Testis (tissue), 3 donors: ENCODE data around the gene XAB2. TPM values are rescaled to one million over a fixed set of nuclear protein-coding genes. Genes with fewer than 3 reads are reported as not detected.

Experiments
- DNase-seq: peaks from one replicate; pipeline ENCODE4 v3.0.0-alpha.2; 2019
- H3K27ac ChIP-seq, 2 donors: fragments of 200-600 bp; sonication (generic); one replicate each; pipeline ENCODE4 v1.5.1; 2019
- H3K27me3 ChIP-seq: fragments of 200-600 bp; sonication (generic); one replicate; pipeline ENCODE4 v1.5.1; 2019
- H3K36me3 ChIP-seq: fragments of 200-600 bp; sonication (generic); one replicate; pipeline ENCODE4 v1.5.1; 2017; ENCODE audit warnings: low read depth; ENCODE audit errors: missing control alignments
- H3K4me1 ChIP-seq: fragments of 200-600 bp; sonication (generic); one replicate; pipeline ENCODE4 v1.5.1; 2019
- H3K4me3 ChIP-seq, 2 donors: fragments of 200-600 bp; sonication (generic); one replicate each; pipeline ENCODE4 v1.5.1; 2017 to 2019
- H3K9me3 ChIP-seq: fragments of 200-600 bp; sonication (generic); one replicate; pipeline ENCODE4 v1.5.1; 2017
- POLR2A ChIP-seq: fragments of 450-650 bp; IDR thresholded peaks from one replicate; pipeline ENCODE4 v1.6.1; 2017; ENCODE audit warnings: antibody characterized with exemption, mild to moderate bottlenecking, moderate library complexity
- WGBS, 2 donors: methylation state at CpG; one replicate each; pipeline ENCODE4 v1.1.5; 2018; 5-methylcytosine and 5-hydroxymethylcytosine counted together
- intact Hi-C: fragments of 100-400 bp; cut with DNase I; formaldehyde crosslinking; loops from one replicate; pipeline ENCODE4 v1.15.1; 2023; ENCODE audit warnings: low total_unique reads
- polyA plus RNA-seq: library from polyadenylated mRNA; stranded (reverse); fragments of 350-450 nt; fragmentation: Illumina TruSeq; extraction: RNeasy Lipid Tissue Mini Kit (QIAGEN cat#74804); gene quantifications from one replicate; pipeline ENCODE4 v1.2.3, GENCODE V29; 2014; ENCODE audit warnings: low read depth, low replicate concordance; ENCODE audit not compliant: insufficient read depth
- total RNA-seq, 2 donors: library from RNA; depleted of rRNA; stranded (reverse); fragments of >200 nt; gene quantifications; one replicate each; pipeline ENCODE4 v1.2.3, GENCODE V29; 2016
- TF ChIP-seq, protein P1 (sequence below), 3 experiments: fragments of 450-650 bp in 2 of 3; fragments of 200-600 bp in 1 of 3; sonication (generic) in 1 of 3; IDR thresholded peaks; one replicate each; pipeline ENCODE4 v1.5.1; 2016 to 2019; ENCODE audit warnings: antibody characterized with exemption in 3 of 3, mild to moderate bottlenecking in 2 of 3, moderate library complexity in 1 of 3

The XAB2 gene
- total and polyA plus RNA-seq, 3 donors from 2014 or later, result 90.3 to 128 (median 97.2) TPM

- Histone ChIP-seq H3K27ac (peak overlapping the region; percentile 71 to 81), H3K9me3 (no peaks in the 10 kb centered on the region), H3K27me3 (no peaks in the 10 kb centered on the region), H3K36me3 (no peaks in the 10 kb centered on the region), H3K4me1 (peaks cover 32% of the 10 kb centered on the region), H3K4me3 (no peak overlapping the region)
- TF ChIP-seq, protein P1, sequence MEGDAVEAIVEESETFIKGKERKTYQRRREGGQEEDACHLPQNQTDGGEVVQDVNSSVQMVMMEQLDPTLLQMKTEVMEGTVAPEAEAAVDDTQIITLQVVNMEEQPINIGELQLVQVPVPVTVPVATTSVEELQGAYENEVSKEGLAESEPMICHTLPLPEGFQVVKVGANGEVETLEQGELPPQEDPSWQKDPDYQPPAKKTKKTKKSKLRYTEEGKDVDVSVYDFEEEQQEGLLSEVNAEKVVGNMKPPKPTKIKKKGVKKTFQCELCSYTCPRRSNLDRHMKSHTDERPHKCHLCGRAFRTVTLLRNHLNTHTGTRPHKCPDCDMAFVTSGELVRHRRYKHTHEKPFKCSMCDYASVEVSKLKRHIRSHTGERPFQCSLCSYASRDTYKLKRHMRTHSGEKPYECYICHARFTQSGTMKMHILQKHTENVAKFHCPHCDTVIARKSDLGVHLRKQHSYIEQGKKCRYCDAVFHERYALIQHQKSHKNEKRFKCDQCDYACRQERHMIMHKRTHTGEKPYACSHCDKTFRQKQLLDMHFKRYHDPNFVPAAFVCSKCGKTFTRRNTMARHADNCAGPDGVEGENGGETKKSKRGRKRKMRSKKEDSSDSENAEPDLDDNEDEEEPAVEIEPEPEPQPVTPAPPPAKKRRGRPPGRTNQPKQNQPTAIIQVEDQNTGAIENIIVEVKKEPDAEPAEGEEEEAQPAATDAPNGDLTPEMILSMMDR (IDR thresholded peaks at IDR 0.05), result no peak
- TF ChIP-seq POLR2A, result no peak
- 43 to 49% methylated on average over 4 to 19 of the region's 21 CpGs for WGBS, 2 donors
- intact Hi-C loops, result no loop called here
- DNase-seq, result peak; percentile 79
These were observed 10.4 kb downstream of the XAB2 start for GRCh38 chr19:7618771-7619510.

DNA sequence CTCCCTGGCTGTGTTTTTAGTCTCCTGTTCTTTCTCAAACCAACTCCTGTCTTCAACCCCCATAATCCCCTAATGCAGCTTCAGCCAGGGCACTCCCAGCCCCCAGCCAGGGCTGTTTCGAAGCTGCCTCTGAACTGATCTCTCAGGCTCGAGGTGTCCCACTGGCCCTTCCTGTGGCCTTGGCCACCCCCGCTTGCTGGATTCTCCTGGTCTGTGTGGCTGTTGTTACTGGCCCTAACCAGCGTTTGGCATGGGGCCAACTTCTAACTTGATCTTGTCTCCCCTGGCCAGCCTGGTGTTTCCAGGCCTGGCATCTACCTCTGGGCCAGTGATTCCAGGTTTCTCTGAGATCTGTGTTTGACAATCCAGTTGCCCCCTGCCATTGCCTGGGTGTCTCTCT is 11.0 kb downstream of the XAB2 start:
- H3K4me3 ChIP-seq, result no peak overlapping the region
- 28 to 36% methylated on average over 4 of the region's 4 CpGs for WGBS, 2 donors
- peak overlapping the region; percentile 71 to 81 for H3K27ac ChIP-seq

DNA sequence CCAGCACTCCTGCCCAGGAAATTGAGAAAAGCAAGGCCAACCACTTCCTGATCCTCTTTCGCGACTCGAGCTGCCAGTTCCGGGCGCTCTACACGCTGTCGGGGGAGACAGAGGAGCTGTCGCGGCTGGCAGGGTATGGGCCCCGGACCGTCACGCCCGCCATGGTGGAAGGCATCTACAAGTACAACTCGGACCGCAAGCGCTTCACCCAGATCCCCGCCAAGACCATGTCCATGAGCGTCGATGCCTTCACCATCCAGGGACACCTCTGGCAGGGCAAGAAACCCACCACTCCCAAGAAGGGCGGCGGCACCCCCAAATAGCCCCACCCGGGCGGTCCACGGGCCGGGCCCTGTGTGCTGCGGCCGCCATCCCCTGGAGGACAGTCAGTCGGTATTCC is 11.6 kb downstream of the XAB2 start:
- no peaks in the 10 kb centered on the region for H3K27me3 ChIP-seq
- no peak overlapping the region for H3K4me3 ChIP-seq
- no peaks in the 10 kb centered on the region for H3K36me3 ChIP-seq
- no peak for DNase-seq
- peaks cover 32% of the 10 kb centered on the region for H3K4me1 ChIP-seq
- intact Hi-C loops, result no loop called here
- WGBS, 2 donors, result 78 to 87% methylated on average over 21 to 28 of the region's 28 CpGs
- peak overlapping the region; percentile 71 to 81 for H3K27ac ChIP-seq
- no peak for TF ChIP-seq POLR2A
- TF ChIP-seq, protein P1 (IDR thresholded peaks at IDR 0.05), result no peak
- H3K9me3 ChIP-seq, result no peaks in the 10 kb centered on the region

More for the DNA sequence above, 11.0 kb downstream of the XAB2 start:
- H3K9me3 ChIP-seq, result no peaks in the 10 kb centered on the region
- peak; percentile 91 for DNase-seq
- TF ChIP-seq, protein P1 (IDR thresholded peaks at IDR 0.05), result no peak
- TF ChIP-seq POLR2A, result no peak
- H3K4me1 ChIP-seq, result peaks cover 32% of the 10 kb centered on the region
- intact Hi-C loops, result no loop called here
- H3K27me3 ChIP-seq, result no peaks in the 10 kb centered on the region
- H3K36me3 ChIP-seq, result no peaks in the 10 kb centered on the region

DNA sequence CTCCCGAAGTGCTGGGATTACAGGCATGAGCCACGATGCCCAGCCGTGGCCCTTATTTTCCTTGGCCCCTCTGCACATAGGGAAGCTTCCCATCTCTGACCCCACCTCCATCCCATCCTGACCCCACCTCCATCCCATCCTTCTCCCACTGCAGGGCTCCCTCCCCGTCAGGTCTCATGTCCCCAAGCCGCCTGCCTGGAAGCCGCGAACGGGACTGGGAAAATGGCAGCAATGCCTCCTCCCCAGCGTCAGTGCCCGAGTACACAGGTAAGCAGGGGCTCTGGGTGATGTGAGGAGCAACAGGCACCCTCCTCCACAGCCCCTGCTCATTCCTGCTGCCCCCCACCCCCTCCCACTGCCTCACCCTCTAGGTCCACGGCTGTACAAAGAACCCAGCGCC is 12.2 kb downstream of the XAB2 start:
- H3K9me3 ChIP-seq, result no peaks in the 10 kb centered on the region
- WGBS, 2 donors, result 87 to 94% methylated on average over 10 to 12 of the region's 12 CpGs
- intact Hi-C loops, result no loop called here
- no peak overlapping the region for H3K4me3 ChIP-seq
- TF ChIP-seq, protein P1 (IDR thresholded peaks at IDR 0.05), result no peak
- no peak for TF ChIP-seq POLR2A
- H3K4me1 ChIP-seq, result peaks cover 32% of the 10 kb centered on the region
- H3K27me3 ChIP-seq, result no peaks in the 10 kb centered on the region
- H3K36me3 ChIP-seq, result no peaks in the 10 kb centered on the region
- no peak for DNase-seq
- H3K27ac ChIP-seq, result peak overlapping the region in 1 of 2 donors; percentile 81
